IMR-90 (cell line): Measurements from ENCODE around the gene FREM3. TPM values are rescaled to one million over a fixed set of nuclear protein-coding genes. Genes with fewer than 3 reads are reported as not detected.

ENCODE experiments used
- ATAC-seq: fragments of 200-7000 bp; cut with Tn5 transposase; 2 replicates; pipeline ENCODE4 v1.9.1; 2020; ENCODE audit warnings: low read depth, mild to moderate bottlenecking, moderate library complexity
- BruUV-seq: library from RNA; stranded (reverse); fragments of 400-500 nt; replicated peaks from 2 replicates; lab custom pipeline; 2021; lab: Mats Ljungman, UMichigan
- CTCF ChIA-PET: fragments of 300-600 bp; formaldehyde crosslinking; extraction: SDS; loops from one replicate; lab custom pipeline; 2021; ENCODE audit warnings: antibody characterized with exemption; lab: Yijun Ruan, JAX
- POLR2A ChIA-PET: fragments of 300-600 bp; sonication (Branson Sonifier 250); formaldehyde crosslinking; loops from one replicate; lab custom pipeline; 2022; ENCODE audit warnings: antibody characterized with exemption; ENCODE audit not compliant: unreplicated experiment; lab: Charles Lee
- DNase-seq: peaks from one replicate; pipeline ENCODE4 v3.0.0; 2013
- H2AFZ ChIP-seq: replicated peaks from 2 replicates; pipeline ENCODE3; 2013; ENCODE audit warnings: low read length, mild to moderate bottlenecking; ENCODE audit not compliant: poor library complexity
- H2AK5ac ChIP-seq: 2 replicates; pipeline ENCODE4 v1.6.1; 2013; ENCODE audit warnings: low read depth, low read length, inconsistent platforms
- H2AK9ac ChIP-seq: replicated peaks from 2 replicates; pipeline ENCODE3; 2013; ENCODE audit warnings: mild to moderate bottlenecking, low read depth, low read length, moderate library complexity; ENCODE audit not compliant: poor library complexity
- H2BK120ac ChIP-seq: 2 replicates; pipeline ENCODE4 v1.6.1; 2013; ENCODE audit warnings: low read depth, low read length, inconsistent platforms
- H2BK15ac ChIP-seq: 3 replicates; pipeline ENCODE4 v1.6.1; 2013; ENCODE audit warnings: low read depth, low read length, inconsistent platforms
- H2BK20ac ChIP-seq: 2 replicates; pipeline ENCODE4 v1.6.1; 2013; ENCODE audit warnings: low read depth, mild to moderate bottlenecking, inconsistent platforms, low read length, moderate library complexity
- H2BK5ac ChIP-seq: 2 replicates; pipeline ENCODE4 v1.6.1; 2013; ENCODE audit warnings: mild to moderate bottlenecking, low read depth, low read length, inconsistent platforms; ENCODE audit not compliant: poor library complexity, severe bottlenecking
- H3K14ac ChIP-seq: replicated peaks from 2 replicates; pipeline ENCODE4 v1.6.1; 2013; ENCODE audit warnings: low read depth, low read length, inconsistent platforms
- H3K18ac ChIP-seq: 2 replicates; pipeline ENCODE4 v1.6.1; 2013; ENCODE audit warnings: low read depth, low read length, control low read depth
- H3K23ac ChIP-seq: 2 replicates; pipeline ENCODE4 v1.6.1; 2013; ENCODE audit warnings: low read depth, low read length, inconsistent platforms
- H3K27ac ChIP-seq: 2 replicates; pipeline ENCODE4 v1.5.1; 2013; ENCODE audit warnings: mild to moderate bottlenecking, control low read depth, low read length; ENCODE audit not compliant: insufficient read depth
- H3K27me3 ChIP-seq: 2 replicates; pipeline ENCODE4 v1.6.1; 2013; ENCODE audit warnings: low read length; ENCODE audit not compliant: control insufficient read depth, insufficient read depth
- H3K36me3 ChIP-seq: 2 replicates; pipeline ENCODE4 v1.6.1; 2013; ENCODE audit warnings: low read length, mixed read lengths; ENCODE audit not compliant: control insufficient read depth, insufficient read depth
- H3K4ac ChIP-seq: 2 replicates; pipeline ENCODE4 v1.6.1; 2013; ENCODE audit warnings: low read depth, low read length, inconsistent platforms
- H3K4me1 ChIP-seq: 2 replicates; pipeline ENCODE4 v1.6.1; 2013; ENCODE audit warnings: low read length, mixed read lengths; ENCODE audit not compliant: control insufficient read depth, insufficient read depth
- H3K4me2 ChIP-seq: 2 replicates; pipeline ENCODE4 v1.6.1; 2013; ENCODE audit warnings: low read depth, mild to moderate bottlenecking, control low read depth, low read length, moderate library complexity
- H3K4me3 ChIP-seq: 2 replicates; pipeline ENCODE4 v1.5.1; 2013; ENCODE audit warnings: low read depth, mild to moderate bottlenecking, control low read depth, low read length, moderate library complexity; ENCODE audit not compliant: insufficient read depth
- H3K56ac ChIP-seq: 2 replicates; pipeline ENCODE4 v1.6.1; 2013; ENCODE audit warnings: low read length, inconsistent platforms; ENCODE audit not compliant: insufficient read depth; ENCODE audit errors: extremely low read depth
- H3K79me1 ChIP-seq, 2 experiments: 2 replicates each; pipeline ENCODE4 v1.6.1; 2013; ENCODE audit warnings: low read length in 2 of 2, inconsistent platforms in 1 of 2, low read depth in 1 of 2
- H3K9ac ChIP-seq: 2 replicates; pipeline ENCODE4 v1.6.1; 2013; ENCODE audit warnings: low read depth, low read length, control low read depth
- H3K9me1 ChIP-seq: 2 replicates; pipeline ENCODE4 v1.6.1; 2013; ENCODE audit warnings: low read length, inconsistent platforms; ENCODE audit not compliant: insufficient read depth
- H3K9me3 ChIP-seq: 2 replicates; pipeline ENCODE4 v1.6.1; 2013; ENCODE audit warnings: low read length; ENCODE audit not compliant: control insufficient read depth, insufficient read depth
- H4K20me1 ChIP-seq: 2 replicates; pipeline ENCODE4 v1.6.1; 2013; ENCODE audit warnings: low read length, inconsistent platforms; ENCODE audit not compliant: insufficient read depth
- H4K5ac ChIP-seq: 2 replicates; pipeline ENCODE4 v1.6.1; 2013; ENCODE audit warnings: mild to moderate bottlenecking, low read depth, low read length, control low read depth
- H4K8ac ChIP-seq, 2 experiments: 2 replicates each; pipeline ENCODE4 v1.6.1; 2013; ENCODE audit warnings: low read depth in 2 of 2, low read length in 2 of 2, control low read depth in 1 of 2, inconsistent platforms in 1 of 2
- H4K91ac ChIP-seq: 2 replicates; pipeline ENCODE4 v1.6.1; 2013; ENCODE audit warnings: low read depth, low read length, inconsistent platforms; ENCODE audit not compliant: insufficient read depth
- BHLHE40 ChIP-seq: fragments of 150-350 bp; IDR thresholded peaks from 2 replicates; pipeline ENCODE4 v1.6.1; 2016; ENCODE audit warnings: mild to moderate bottlenecking, low read depth, low read length
- CEBPB ChIP-seq: IDR thresholded peaks from 2 replicates; pipeline ENCODE4 v1.6.1; 2012; ENCODE audit warnings: low read depth, low read length, improper control_type of control experiment
- CHD1 ChIP-seq: IDR thresholded peaks from 2 replicates; pipeline ENCODE4 v1.6.1; 2012; ENCODE audit warnings: low read depth, low read length, improper control_type of control experiment
- FOS ChIP-seq: fragments of 150-350 bp; IDR thresholded peaks from 2 replicates; pipeline ENCODE4 v1.6.1; 2016; ENCODE audit warnings: low read depth, low read length
- MAZ ChIP-seq: IDR thresholded peaks from 2 replicates; pipeline ENCODE4 v1.6.1; 2012; ENCODE audit warnings: low read depth, mild to moderate bottlenecking, low read length, improper control_type of control experiment, moderate library complexity, borderline replicate concordance
- POLR2A ChIP-seq: IDR thresholded peaks from 2 replicates; pipeline ENCODE4 v1.6.1; 2012; ENCODE audit warnings: mild to moderate bottlenecking, low read depth, low read length
- RAD21 ChIP-seq: IDR thresholded peaks from 2 replicates; pipeline ENCODE4 v1.6.1; 2012; ENCODE audit warnings: low read length, improper control_type of control experiment
- RCOR1 ChIP-seq: IDR thresholded peaks from 2 replicates; pipeline ENCODE4 v1.6.1; 2012; ENCODE audit warnings: mild to moderate bottlenecking, low read length, improper control_type of control experiment; ENCODE audit not compliant: insufficient replicate concordance
- RFX5 ChIP-seq: IDR thresholded peaks from 2 replicates; pipeline ENCODE4 v1.8.0; 2012; ENCODE audit warnings: low read depth, mild to moderate bottlenecking, low read length, moderate library complexity
- SMC3 ChIP-seq: fragments of 150-350 bp; IDR thresholded peaks from 2 replicates; pipeline ENCODE4 v1.6.1; 2016; ENCODE audit warnings: low read depth, mild to moderate bottlenecking, antibody characterized with exemption, low read length, moderate library complexity
- dilution Hi-C: fragments of 300-500 bp; cut with HindIII; formaldehyde crosslinking; loops from one replicate; pipeline ENCODE4 v1.14.3; 2018; ENCODE audit warnings: low sequenced_read_pairs; ENCODE audit not compliant: unreplicated experiment
- in situ Hi-C: fragments of 300-500 bp; cut with MboI; formaldehyde crosslinking; loops from 3 replicates; pipeline ENCODE4 v1.14.3; 2019; ENCODE audit warnings: low sequenced_read_pairs, inconsistent platforms, mixed read lengths
- intact Hi-C: fragments of 100-400 bp; cut with micrococcal nuclease; formaldehyde crosslinking; loops from 2 replicates; pipeline ENCODE4 v1.10.0; 2022
- polyA plus RNA-seq, 3 experiments: library from polyadenylated mRNA; depleted of rRNA; stranded (reverse); fragments of >200 nt; gene quantifications; 2 replicates each; pipeline ENCODE4 v1.2.3, GENCODE V29; 2012; ENCODE audit warnings: low replicate concordance in 1 of 3
- total RNA-seq: library from RNA; depleted of rRNA; stranded (reverse); fragments of >200 nt; gene quantifications from 2 replicates; pipeline ENCODE4 v1.2.3, GENCODE V29; 2012
- TF ChIP-seq, protein P1 (sequence below): conservative IDR thresholded peaks from 2 replicates; pipeline ENCODE4 v1.5.1; 2012; ENCODE audit warnings: mild to moderate bottlenecking, low read depth, low read length, improper control_type of control experiment
- TF ChIP-seq, protein P2 (sequence below): fragments of 150-350 bp; IDR thresholded peaks from 2 replicates; pipeline ENCODE4 v1.6.1; 2016; ENCODE audit warnings: low read depth, mild to moderate bottlenecking, low read length, moderate library complexity, borderline replicate concordance

FREM3 gene
- total and polyA plus RNA-seq, 2 of the 4 experiments (the other 2 are of a cell fraction), result not detected

DNA sequence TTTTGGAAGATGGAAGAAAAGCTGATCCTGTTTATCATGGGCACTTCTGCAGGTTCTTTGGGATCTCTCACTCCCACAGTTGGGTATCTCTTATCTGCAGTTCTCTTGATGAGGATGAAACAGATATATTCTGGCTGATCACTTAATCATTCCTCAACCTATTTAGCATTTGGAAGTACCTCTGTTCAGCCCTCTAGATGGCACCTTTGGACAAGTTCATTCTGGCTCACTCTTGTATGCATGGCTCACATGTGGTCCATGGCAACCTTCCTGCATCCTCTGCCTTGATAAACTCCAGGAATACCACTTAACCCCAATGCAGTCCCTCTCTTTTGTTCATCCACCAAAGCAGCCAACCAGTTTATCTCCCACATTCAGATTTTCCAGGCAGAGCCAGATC, 112.8 kb downstream of the FREM3 start:
- Histone ChIP-seq H3K27me3 (no peaks in the 10 kb centered on the region), H4K91ac (no peak overlapping the region), H3K23ac (no peak overlapping the region), H3K9me1 (no peaks in the 10 kb centered on the region), H2BK120ac (no peak overlapping the region), H3K4ac (no peak overlapping the region), H3K9ac (no peak overlapping the region), H4K8ac (no peak overlapping the region), H3K9me3 (no peaks in the 10 kb centered on the region), H2BK20ac (no peak overlapping the region), H2BK5ac (no peak overlapping the region), H2AK5ac (no peak overlapping the region), H3K4me2 (no peak overlapping the region), H3K18ac (no peak overlapping the region), H2AFZ (no peak overlapping the region), H4K20me1 (no peaks in the 10 kb centered on the region), H4K5ac (no peak overlapping the region), H3K4me1 (peaks cover 3% of the 10 kb centered on the region; the same call in 1 of the 2 replicates), H2AK9ac (no peak overlapping the region), H3K56ac (no peak overlapping the region), H3K36me3 (no peaks in the 10 kb centered on the region), H3K4me3 (no peak overlapping the region), H2BK15ac (no peak overlapping the region), H3K14ac (no peak overlapping the region), H3K79me1 (no peaks in the 10 kb centered on the region), H3K27ac (no peak overlapping the region)
- TF ChIP-seq POLR2A (no peak), SMC3 (no peak), MAZ (no peak), RAD21 (no peak), FOS (no peak), CHD1 (no peak), RCOR1 (no peak), BHLHE40 (no peak), CEBPB (no peak), RFX5 (no peak)
- TF ChIP-seq, protein P1, sequence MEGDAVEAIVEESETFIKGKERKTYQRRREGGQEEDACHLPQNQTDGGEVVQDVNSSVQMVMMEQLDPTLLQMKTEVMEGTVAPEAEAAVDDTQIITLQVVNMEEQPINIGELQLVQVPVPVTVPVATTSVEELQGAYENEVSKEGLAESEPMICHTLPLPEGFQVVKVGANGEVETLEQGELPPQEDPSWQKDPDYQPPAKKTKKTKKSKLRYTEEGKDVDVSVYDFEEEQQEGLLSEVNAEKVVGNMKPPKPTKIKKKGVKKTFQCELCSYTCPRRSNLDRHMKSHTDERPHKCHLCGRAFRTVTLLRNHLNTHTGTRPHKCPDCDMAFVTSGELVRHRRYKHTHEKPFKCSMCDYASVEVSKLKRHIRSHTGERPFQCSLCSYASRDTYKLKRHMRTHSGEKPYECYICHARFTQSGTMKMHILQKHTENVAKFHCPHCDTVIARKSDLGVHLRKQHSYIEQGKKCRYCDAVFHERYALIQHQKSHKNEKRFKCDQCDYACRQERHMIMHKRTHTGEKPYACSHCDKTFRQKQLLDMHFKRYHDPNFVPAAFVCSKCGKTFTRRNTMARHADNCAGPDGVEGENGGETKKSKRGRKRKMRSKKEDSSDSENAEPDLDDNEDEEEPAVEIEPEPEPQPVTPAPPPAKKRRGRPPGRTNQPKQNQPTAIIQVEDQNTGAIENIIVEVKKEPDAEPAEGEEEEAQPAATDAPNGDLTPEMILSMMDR, result no peak
- TF ChIP-seq, protein P2, sequence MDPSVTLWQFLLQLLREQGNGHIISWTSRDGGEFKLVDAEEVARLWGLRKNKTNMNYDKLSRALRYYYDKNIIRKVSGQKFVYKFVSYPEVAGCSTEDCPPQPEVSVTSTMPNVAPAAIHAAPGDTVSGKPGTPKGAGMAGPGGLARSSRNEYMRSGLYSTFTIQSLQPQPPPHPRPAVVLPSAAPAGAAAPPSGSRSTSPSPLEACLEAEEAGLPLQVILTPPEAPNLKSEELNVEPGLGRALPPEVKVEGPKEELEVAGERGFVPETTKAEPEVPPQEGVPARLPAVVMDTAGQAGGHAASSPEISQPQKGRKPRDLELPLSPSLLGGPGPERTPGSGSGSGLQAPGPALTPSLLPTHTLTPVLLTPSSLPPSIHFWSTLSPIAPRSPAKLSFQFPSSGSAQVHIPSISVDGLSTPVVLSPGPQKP, result no peak
- dilution Hi-C loops, result no loop called here
- CTCF ChIA-PET, result no interaction called here
- ATAC-seq, result no peak
- no peak for DNase-seq
- intact Hi-C loops, result no loop called here
- POLR2A ChIA-PET, result no interaction called here
- BruUV-seq, result no TSS peak
- in situ Hi-C loops, result no loop called here
